Trophoblast cell (in vitro differentiated cells and primary cell): Measurements from ENCODE around the gene FBXO9.

Experiments
- DNase-seq, 2 donors: peaks; one replicate each; pipeline ENCODE4 v3.0.0-alpha.2; 2016
- H2AFZ ChIP-seq: 2 replicates; pipeline ENCODE4 v1.6.1; 2013; ENCODE audit warnings: low read length, moderate library complexity, mild to moderate bottlenecking; ENCODE audit not compliant: insufficient read depth, poor library complexity
- H2AK5ac ChIP-seq: 2 replicates; pipeline ENCODE4 v1.6.1; 2013; ENCODE audit warnings: mild to moderate bottlenecking, low read length
- H2BK120ac ChIP-seq: 2 replicates; pipeline ENCODE4 v1.6.1; 2013; ENCODE audit warnings: low read length, mild to moderate bottlenecking, moderate library complexity; ENCODE audit not compliant: insufficient read depth, poor library complexity
- H2BK12ac ChIP-seq: 2 replicates; pipeline ENCODE4 v1.6.1; 2013; ENCODE audit warnings: mild to moderate bottlenecking, low read length, moderate library complexity
- H2BK5ac ChIP-seq: 2 replicates; pipeline ENCODE4 v1.6.1; 2013; ENCODE audit warnings: low read length, low read depth, moderate library complexity, mild to moderate bottlenecking; ENCODE audit not compliant: poor library complexity
- H3K14ac ChIP-seq: 2 replicates; pipeline ENCODE4 v1.6.1; 2013; ENCODE audit warnings: mild to moderate bottlenecking, low read length
- H3K18ac ChIP-seq: 2 replicates; pipeline ENCODE4 v1.6.1; 2013; ENCODE audit warnings: mild to moderate bottlenecking, low read length
- H3K23ac ChIP-seq: 2 replicates; pipeline ENCODE4 v1.6.1; 2013; ENCODE audit warnings: low read length
- H3K27ac ChIP-seq: 2 replicates; pipeline ENCODE4 v1.5.1; 2013; ENCODE audit warnings: low read depth, mild to moderate bottlenecking, inconsistent platforms, low read length, moderate library complexity
- H3K27me3 ChIP-seq: 2 replicates; pipeline ENCODE4 v1.6.1; 2013; ENCODE audit warnings: inconsistent platforms, mild to moderate bottlenecking, low read length, moderate library complexity; ENCODE audit not compliant: insufficient read depth
- H3K36me3 ChIP-seq, 2 experiments: 1 replicate in 1 of 2; 2 replicates in 1 of 2; pipeline ENCODE4 v1.6.1; 2013; ENCODE audit warnings: low read length in 2 of 2, mild to moderate bottlenecking in 2 of 2, moderate library complexity in 1 of 2; ENCODE audit not compliant: insufficient read depth in 2 of 2, control insufficient read depth in 1 of 2
- H3K4ac ChIP-seq: 2 replicates; pipeline ENCODE4 v1.6.1; 2013; ENCODE audit warnings: low read depth, mild to moderate bottlenecking, low read length, moderate library complexity
- H3K4me1 ChIP-seq, 2 experiments: 1 replicate in 1 of 2; 2 replicates in 1 of 2; pipeline ENCODE4 v1.6.1; 2013; ENCODE audit warnings: low read length in 2 of 2, mild to moderate bottlenecking in 2 of 2, moderate library complexity in 1 of 2; ENCODE audit not compliant: insufficient read depth in 2 of 2, control insufficient read depth in 1 of 2
- H3K4me2 ChIP-seq: 2 replicates; pipeline ENCODE4 v1.6.1; 2013; ENCODE audit warnings: inconsistent platforms, mild to moderate bottlenecking, low read length, moderate library complexity
- H3K4me3 ChIP-seq: 2 replicates; pipeline ENCODE4 v1.5.1; 2013; ENCODE audit warnings: mild to moderate bottlenecking, low read depth, low read length, inconsistent platforms
- H3K79me1 ChIP-seq: one replicate; pipeline ENCODE4 v1.6.1; 2013; ENCODE audit warnings: low read length
- H3K79me2 ChIP-seq: 2 replicates; pipeline ENCODE4 v1.6.1; 2013; ENCODE audit warnings: low read length, mild to moderate bottlenecking; ENCODE audit not compliant: control insufficient read depth, insufficient read depth, poor library complexity
- H3K9ac ChIP-seq: 2 replicates; pipeline ENCODE4 v1.6.1; 2013; ENCODE audit warnings: mild to moderate bottlenecking, low read length
- H3K9me3 ChIP-seq: 2 replicates; pipeline ENCODE4 v1.6.1; 2013; ENCODE audit warnings: low read depth, mild to moderate bottlenecking, control low read depth, inconsistent platforms, low read length; ENCODE audit not compliant: insufficient read depth
- H4K12ac ChIP-seq: 2 replicates; pipeline ENCODE4 v1.6.1; 2013; ENCODE audit warnings: low read depth, mild to moderate bottlenecking, low read length, moderate library complexity
- H4K8ac ChIP-seq: 2 replicates; pipeline ENCODE4 v1.6.1; 2013; ENCODE audit warnings: low read depth, mild to moderate bottlenecking, low read length, moderate library complexity
- H4K91ac ChIP-seq: one replicate; pipeline ENCODE4 v1.6.1; 2013; ENCODE audit warnings: low read depth, mild to moderate bottlenecking, low read length, moderate library complexity
- whole genome bisulfite sequencing: extraction: QIAGEN DNeasy Blood & Tissue Kit; methylation state at CpG from one replicate; pipeline ENCODE4 v1.1.7; 2013; ENCODE audit warnings: missing lambda C conversion rate; ENCODE audit not compliant: insufficient read length, insufficient coverage; ENCODE audit errors: extremely low coverage; 5-methylcytosine and 5-hydroxymethylcytosine counted together

FBXO9 gene

DNA sequence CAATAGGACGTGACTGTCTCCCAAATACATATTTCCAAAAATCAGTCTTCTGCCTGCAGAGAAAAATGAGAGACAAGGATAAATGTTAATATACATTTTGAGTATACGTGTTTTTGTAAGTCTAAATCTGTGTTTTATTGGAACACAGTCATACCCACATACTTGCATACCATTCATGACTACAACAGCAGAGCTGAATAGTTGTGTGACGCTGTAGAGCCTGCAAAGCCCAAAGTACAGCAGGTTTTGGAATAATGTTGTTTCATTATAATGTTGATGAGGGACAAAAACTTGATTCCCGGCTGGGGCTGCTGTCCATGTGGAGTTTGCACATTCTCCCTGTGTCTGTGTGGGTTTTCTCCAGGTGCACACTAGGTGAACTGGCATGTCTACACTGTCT is 23.8 kb upstream of the FBXO9 start:
- no peak overlapping the region for H2BK12ac ChIP-seq
- no peak overlapping the region for H4K12ac ChIP-seq
- H2BK5ac ChIP-seq, result no peak overlapping the region
- H3K18ac ChIP-seq, result no peak overlapping the region
- no peak overlapping the region for H4K8ac ChIP-seq
- H3K4ac ChIP-seq, result no peak overlapping the region
- no peak overlapping the region for H3K4me3 ChIP-seq
- no peak overlapping the region for H3K14ac ChIP-seq
- no peaks in the 10 kb centered on the region for H3K79me2 ChIP-seq
- no peaks in the 10 kb centered on the region for H3K27me3 ChIP-seq
- no peak overlapping the region for H3K27ac ChIP-seq
- H3K4me1 ChIP-seq, result peaks cover 8% of the 10 kb centered on the region in 2 experiments
- WGBS, result no CpG with 5 or more reads among the region's 4 CpGs
- H2AK5ac ChIP-seq, result no peak overlapping the region
- no peak overlapping the region for H2AFZ ChIP-seq
- H3K4me2 ChIP-seq, result no peak overlapping the region
- H3K36me3 ChIP-seq, result peaks cover 11 to 25% of the 10 kb centered on the region in 2 experiments
- no peak overlapping the region for H3K23ac ChIP-seq
- H4K91ac ChIP-seq, result no peak overlapping the region
- H3K9me3 ChIP-seq, result peaks cover 2% of the 10 kb centered on the region
- H3K9ac ChIP-seq, result no peak overlapping the region
- H2BK120ac ChIP-seq, result no peak overlapping the region
- DNase-seq, result peak in 1 of 2 donors; percentile 66
- no peaks in the 10 kb centered on the region for H3K79me1 ChIP-seq

DNA sequence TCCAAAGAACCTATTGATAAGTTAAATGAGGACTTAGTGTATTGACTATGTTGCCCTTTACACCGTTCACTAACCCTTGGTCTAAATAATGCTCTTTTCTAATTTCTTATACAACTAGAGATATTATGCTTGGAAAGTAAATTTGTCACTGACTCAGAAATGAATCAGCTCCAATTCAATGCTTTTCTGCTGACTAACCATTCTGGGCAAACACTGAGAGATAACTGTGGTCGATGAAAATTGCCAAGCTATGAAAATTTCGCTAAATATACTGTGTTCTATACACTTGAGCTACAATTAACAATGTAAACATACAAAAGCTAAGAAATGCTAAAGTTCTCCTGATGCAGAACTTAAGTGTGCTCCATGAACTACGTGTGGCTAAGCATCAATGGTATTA is 23.1 kb upstream of the FBXO9 start:
- Histone ChIP-seq H2BK120ac (no peak overlapping the region), H4K12ac (no peak overlapping the region), H3K4me2 (no peak overlapping the region), H4K91ac (no peak overlapping the region), H2BK5ac (no peak overlapping the region), H3K18ac (no peak overlapping the region), H3K14ac (no peak overlapping the region), H3K9ac (no peak overlapping the region), H3K9me3 (peaks cover 2% of the 10 kb centered on the region), H3K79me1 (no peaks in the 10 kb centered on the region), H3K4me3 (no peak overlapping the region), H2AK5ac (no peak overlapping the region), H2BK12ac (no peak overlapping the region), H3K79me2 (no peaks in the 10 kb centered on the region), H3K36me3 (peaks cover 11 to 25% of the 10 kb centered on the region in 2 experiments), H2AFZ (no peak overlapping the region), H3K4ac (no peak overlapping the region), H3K27me3 (no peaks in the 10 kb centered on the region), H3K27ac (no peak overlapping the region), H3K4me1 (peaks cover 8% of the 10 kb centered on the region in 2 experiments), H3K23ac (no peak overlapping the region), H4K8ac (no peak overlapping the region)
- DNase-seq, result peak in 1 of 2 donors; percentile 42
- no CpG with 5 or more reads among the region's 4 CpGs for WGBS

DNA sequence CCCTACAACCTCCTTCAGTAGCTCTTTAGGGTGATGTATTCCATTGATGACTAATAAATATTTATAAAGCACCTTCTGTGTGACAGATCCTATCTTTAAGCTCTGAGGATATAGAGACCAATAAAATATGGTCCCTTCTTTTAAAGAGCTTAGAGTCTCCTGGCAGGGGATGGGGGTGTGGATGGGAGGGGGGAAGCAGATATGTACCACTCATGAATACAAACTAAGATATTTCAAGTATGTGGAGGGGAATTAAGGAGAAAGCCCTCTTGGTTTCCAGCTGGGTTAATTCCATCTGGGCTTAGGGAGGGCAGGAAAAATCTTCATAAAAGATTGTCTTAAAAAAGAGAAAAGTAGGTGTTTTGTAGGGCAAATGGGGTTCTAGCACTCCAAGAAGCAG is 21.6 kb upstream of the FBXO9 start:
- no peaks in the 10 kb centered on the region for H3K79me2 ChIP-seq

DNA sequence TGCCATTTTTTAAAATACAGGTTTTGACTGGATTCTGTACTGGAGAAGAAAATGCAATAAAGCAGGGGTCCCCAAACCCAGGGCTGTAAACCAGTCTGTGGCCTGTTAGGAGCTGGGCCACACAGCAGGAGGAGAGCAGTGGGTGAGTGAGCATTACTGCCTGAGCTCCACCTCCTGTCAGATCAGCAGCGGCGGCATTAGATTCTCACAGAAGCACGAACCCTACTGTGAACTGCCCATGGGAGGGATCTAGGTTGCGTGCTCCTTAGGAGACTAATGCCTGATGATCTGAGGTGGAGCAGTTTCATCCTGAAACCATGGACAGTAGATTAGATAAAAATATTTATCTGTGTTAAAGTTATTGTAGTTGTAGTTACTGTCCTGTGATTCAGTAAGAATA is 21.1 kb upstream of the FBXO9 start:
- WGBS, result no CpG with 5 or more reads among the region's 4 CpGs
- no peak overlapping the region for H3K27ac ChIP-seq
- peak in 1 of 2 donors; percentile 36 for DNase-seq

More for the DNA sequence above, 21.6 kb upstream of the FBXO9 start:
- peaks cover 8 to 22% of the 10 kb centered on the region in 2 experiments for H3K36me3 ChIP-seq
- no peak for DNase-seq
- H3K14ac ChIP-seq, result no peak overlapping the region
- H3K4ac ChIP-seq, result no peak overlapping the region
- H2BK120ac ChIP-seq, result no peak overlapping the region
- H3K27me3 ChIP-seq, result no peaks in the 10 kb centered on the region
- H3K79me1 ChIP-seq, result no peaks in the 10 kb centered on the region
- no peak overlapping the region for H3K9ac ChIP-seq
- no peak overlapping the region for H4K12ac ChIP-seq
- H3K4me3 ChIP-seq, result no peak overlapping the region
- no peak overlapping the region for H4K8ac ChIP-seq
- peaks cover 8% of the 10 kb centered on the region in 2 experiments for H3K4me1 ChIP-seq
- peak overlapping the region; percentile 30 for H3K4me2 ChIP-seq
- peaks cover 2% of the 10 kb centered on the region for H3K9me3 ChIP-seq
- no peak overlapping the region for H2BK12ac ChIP-seq
- H2AFZ ChIP-seq, result no peak overlapping the region
- H3K18ac ChIP-seq, result no peak overlapping the region
- no peak overlapping the region for H2AK5ac ChIP-seq
- H3K23ac ChIP-seq, result no peak overlapping the region
- no peak overlapping the region for H2BK5ac ChIP-seq
- no peak overlapping the region for H4K91ac ChIP-seq
- H3K27ac ChIP-seq, result no peak overlapping the region

More for the DNA sequence above, 21.1 kb upstream of the FBXO9 start:
- Histone ChIP-seq H4K12ac (no peak overlapping the region), H3K79me1 (no peaks in the 10 kb centered on the region), H4K91ac (no peak overlapping the region), H3K9me3 (peaks cover 2% of the 10 kb centered on the region), H3K79me2 (no peaks in the 10 kb centered on the region), H3K36me3 (peaks cover 8 to 20% of the 10 kb centered on the region in 2 experiments), H2AK5ac (no peak overlapping the region), H2BK5ac (no peak overlapping the region), H3K27me3 (no peaks in the 10 kb centered on the region), H2AFZ (no peak overlapping the region), H3K4me1 (peaks cover 8% of the 10 kb centered on the region in 2 experiments), H3K4me2 (peak overlapping the region; percentile 30), H3K4ac (no peak overlapping the region), H2BK120ac (no peak overlapping the region), H4K8ac (no peak overlapping the region), H2BK12ac (no peak overlapping the region), H3K9ac (no peak overlapping the region), H3K18ac (no peak overlapping the region), H3K23ac (no peak overlapping the region), H3K4me3 (no peak overlapping the region), H3K14ac (no peak overlapping the region)
